GM12874 (cell line): ENCODE results near the gene BRMS1L.

Experiments used
- TF ChIP-seq, protein P1 (sequence below): IDR thresholded peaks from 2 replicates; pipeline ENCODE4 v1.5.1; 2011; ENCODE audit warnings: low read depth, mild to moderate bottlenecking, control low read depth, low read length, moderate library complexity; ENCODE audit not compliant: insufficient read depth

The BRMS1L gene

DNA sequence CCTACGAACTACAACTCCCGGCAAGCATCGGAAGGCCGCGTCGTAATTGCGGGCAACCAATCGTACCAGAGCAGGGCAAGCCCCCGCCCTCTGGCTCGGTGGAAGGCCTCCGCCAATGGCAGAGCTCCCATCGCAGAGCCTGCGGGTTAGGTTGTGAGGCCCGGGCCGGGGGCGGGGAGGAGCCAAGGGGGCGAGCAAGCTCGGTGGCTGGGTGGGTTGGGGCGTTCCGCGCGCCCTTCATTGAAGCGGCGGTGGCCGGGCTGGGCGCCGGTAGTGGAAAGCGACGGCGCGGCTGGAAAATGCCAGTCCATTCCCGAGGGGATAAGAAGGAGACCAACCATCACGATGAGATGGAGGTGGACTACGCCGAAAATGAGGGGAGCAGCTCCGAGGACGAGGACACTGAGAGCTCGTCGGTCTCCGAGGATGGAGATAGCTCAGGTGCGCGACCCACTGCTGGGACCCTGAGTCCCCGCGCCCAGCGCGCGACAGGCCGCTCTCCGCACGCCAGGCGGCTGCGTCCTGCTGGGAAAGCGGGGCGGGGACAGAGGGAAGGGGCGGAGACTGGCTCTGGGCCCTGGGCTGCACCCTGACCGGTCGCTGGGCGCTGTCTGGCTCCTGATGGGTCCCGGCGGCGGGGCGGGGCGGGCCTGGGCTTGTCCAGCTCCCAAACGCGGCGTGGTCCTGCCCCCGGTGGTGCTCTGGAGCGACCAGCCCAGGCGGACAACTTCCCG, at the start of gene BRMS1L:
TSS of gene BRMS1L (plus strand) at position 121 of the 734 bp plus-strand sequence. CDS start at position 300, 179 bp downstream.
- TF ChIP-seq, protein P1, sequence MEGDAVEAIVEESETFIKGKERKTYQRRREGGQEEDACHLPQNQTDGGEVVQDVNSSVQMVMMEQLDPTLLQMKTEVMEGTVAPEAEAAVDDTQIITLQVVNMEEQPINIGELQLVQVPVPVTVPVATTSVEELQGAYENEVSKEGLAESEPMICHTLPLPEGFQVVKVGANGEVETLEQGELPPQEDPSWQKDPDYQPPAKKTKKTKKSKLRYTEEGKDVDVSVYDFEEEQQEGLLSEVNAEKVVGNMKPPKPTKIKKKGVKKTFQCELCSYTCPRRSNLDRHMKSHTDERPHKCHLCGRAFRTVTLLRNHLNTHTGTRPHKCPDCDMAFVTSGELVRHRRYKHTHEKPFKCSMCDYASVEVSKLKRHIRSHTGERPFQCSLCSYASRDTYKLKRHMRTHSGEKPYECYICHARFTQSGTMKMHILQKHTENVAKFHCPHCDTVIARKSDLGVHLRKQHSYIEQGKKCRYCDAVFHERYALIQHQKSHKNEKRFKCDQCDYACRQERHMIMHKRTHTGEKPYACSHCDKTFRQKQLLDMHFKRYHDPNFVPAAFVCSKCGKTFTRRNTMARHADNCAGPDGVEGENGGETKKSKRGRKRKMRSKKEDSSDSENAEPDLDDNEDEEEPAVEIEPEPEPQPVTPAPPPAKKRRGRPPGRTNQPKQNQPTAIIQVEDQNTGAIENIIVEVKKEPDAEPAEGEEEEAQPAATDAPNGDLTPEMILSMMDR: no peak

DNA sequence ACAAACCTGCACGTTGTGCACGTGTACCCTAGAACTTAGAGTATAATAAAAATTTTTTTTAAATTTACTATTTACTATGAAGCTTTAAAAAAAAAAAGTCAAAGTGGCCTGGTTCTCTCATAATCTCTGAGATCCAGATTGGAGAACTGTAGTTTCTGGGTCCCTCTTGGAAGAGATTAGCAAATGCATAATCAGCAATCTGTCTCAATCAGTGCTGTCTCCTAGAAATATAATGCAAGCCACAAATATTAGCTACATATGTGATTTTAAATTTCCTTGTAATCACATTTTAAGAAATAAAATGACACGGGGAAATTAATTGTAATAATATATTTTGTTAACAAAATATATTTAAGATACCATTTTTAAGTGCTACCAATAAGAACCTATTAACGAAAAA, 49.3 kb upstream of the BRMS1L start:
- TF ChIP-seq, protein P1: no peak

- TF ChIP-seq, protein P1: no peak
Measured at GRCh38 chr14:35779368-35779767, 46.8 kb upstream of the BRMS1L start.

DNA sequence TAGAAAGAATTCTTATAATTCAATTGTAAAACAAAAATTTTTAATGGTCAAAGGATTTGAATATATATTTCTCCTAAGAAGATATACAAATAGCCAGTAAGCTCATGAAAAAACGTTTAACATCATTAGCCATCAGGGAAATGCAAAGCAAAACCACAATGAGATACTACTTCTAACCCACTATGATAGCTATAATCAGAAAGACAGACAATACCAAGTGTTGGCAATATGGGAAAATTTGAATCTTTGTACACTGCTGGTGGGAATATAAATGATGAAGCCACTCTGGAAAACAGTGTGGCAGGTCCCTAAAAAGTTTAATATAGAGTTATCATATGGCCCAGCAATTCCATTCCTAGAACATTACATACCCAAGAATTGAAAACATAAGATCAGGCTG, 42.4 kb upstream of the BRMS1L start:
- TF ChIP-seq, protein P1: no peak

DNA sequence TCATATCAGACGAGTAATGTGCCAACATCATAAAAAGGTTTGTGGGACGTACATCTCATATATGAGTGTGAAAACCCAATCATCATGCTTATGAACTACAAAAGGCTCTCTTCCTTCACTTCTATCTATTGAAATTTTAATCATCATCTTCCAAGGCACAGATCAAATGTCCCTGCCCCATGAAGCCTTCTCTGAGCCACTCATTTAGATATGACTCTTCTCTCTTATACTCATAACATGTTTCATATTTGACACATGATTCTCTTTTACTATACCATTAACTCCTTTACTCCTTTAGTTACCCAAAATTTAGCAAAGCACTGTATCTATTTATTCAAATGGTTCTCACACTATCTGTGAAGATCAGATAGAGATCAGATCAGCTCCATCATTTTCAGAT, 39.3 kb upstream of the BRMS1L start:
- TF ChIP-seq, protein P1: no peak

- TF ChIP-seq, protein P1: no peak
Measured at GRCh38 chr14:35789651-35790050, 36.5 kb upstream of the BRMS1L start.

GRCh38 chr14:35797796-35798195, 28.3 kb upstream of the BRMS1L start:
- TF ChIP-seq, protein P1: no peak
